Prostate gland (tissue), 2 donors: ENCODE measurements around the gene HIF1A.

ENCODE experiments used
- POLR2A ChIP-seq: fragments of 450-650 bp; IDR thresholded peaks from one replicate; pipeline ENCODE4 v1.6.1; 2016; ENCODE audit warnings: antibody characterized with exemption, mild to moderate bottlenecking
- POLR2AphosphoS5 ChIP-seq: sonication (generic); formaldehyde crosslinking; IDR thresholded peaks from one replicate; pipeline ENCODE4 v1.6.1; 2017; ENCODE audit warnings: antibody characterized with exemption
- TF ChIP-seq, protein P1 (sequence below), 4 experiments: fragments of 200-600 bp in 2 of 4; fragments of 450-650 bp in 2 of 4; sonication (generic) in 2 of 4; IDR thresholded peaks; 1 replicate in 3 of 4; 2 replicates in 1 of 4; pipeline ENCODE4 v1.5.1; 2016 to 2019; ENCODE audit warnings: antibody characterized with exemption in 4 of 4, mild to moderate bottlenecking in 2 of 4, moderate library complexity in 2 of 4

DNA sequence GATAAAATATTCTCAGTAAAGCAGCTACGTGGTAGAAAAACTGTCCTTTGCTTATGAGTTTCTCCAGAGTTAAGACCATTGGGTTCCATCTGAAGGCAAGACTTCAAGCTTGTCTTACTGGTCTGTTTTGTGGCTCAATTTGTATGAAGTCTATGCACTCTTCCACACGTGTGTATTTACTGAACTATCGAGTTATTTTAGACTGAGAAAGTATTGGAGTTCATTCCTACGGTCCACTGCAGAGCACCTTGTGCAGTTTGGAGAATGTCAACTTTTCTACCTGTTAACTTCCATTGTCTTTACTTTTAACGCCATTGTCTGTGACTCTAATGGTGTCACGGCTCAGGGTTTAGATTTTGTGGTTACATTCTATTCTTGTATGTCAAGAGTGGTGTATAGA is 3.7 kb downstream of the HIF1A start:
- TF ChIP-seq POLR2A: no peak
- TF ChIP-seq, protein P1, sequence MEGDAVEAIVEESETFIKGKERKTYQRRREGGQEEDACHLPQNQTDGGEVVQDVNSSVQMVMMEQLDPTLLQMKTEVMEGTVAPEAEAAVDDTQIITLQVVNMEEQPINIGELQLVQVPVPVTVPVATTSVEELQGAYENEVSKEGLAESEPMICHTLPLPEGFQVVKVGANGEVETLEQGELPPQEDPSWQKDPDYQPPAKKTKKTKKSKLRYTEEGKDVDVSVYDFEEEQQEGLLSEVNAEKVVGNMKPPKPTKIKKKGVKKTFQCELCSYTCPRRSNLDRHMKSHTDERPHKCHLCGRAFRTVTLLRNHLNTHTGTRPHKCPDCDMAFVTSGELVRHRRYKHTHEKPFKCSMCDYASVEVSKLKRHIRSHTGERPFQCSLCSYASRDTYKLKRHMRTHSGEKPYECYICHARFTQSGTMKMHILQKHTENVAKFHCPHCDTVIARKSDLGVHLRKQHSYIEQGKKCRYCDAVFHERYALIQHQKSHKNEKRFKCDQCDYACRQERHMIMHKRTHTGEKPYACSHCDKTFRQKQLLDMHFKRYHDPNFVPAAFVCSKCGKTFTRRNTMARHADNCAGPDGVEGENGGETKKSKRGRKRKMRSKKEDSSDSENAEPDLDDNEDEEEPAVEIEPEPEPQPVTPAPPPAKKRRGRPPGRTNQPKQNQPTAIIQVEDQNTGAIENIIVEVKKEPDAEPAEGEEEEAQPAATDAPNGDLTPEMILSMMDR (IDR thresholded peaks at IDR 0.05): no peak
- TF ChIP-seq POLR2AphosphoS5: no peak
